Right forelimb (tissue), 1 donor: ENCODE measurements around the gene FIBCD1.

ENCODE experiments used
- DNase-seq: peaks from one replicate; pipeline ENCODE4 v3.0.0-alpha.2; 2018

Gene FIBCD1

GRCh38 chr9:130854835-130855234 lies 84.2 kb downstream of the FIBCD1 start:
- no peak for DNase-seq

GRCh38 chr9:130854092-130854491 lies 85.0 kb downstream of the FIBCD1 start:
- DNase-seq: no peak

- no peak for DNase-seq
Observed at GRCh38 chr9:130852801-130853200, 86.2 kb downstream of the FIBCD1 start.
